Stimulated activated CD8-positive, alpha-beta memory T cell treated with anti-CD3 and anti-CD28 coated beads, Interleukin-4, amount 100 ng/mL, for 24 hours (primary cell): ENCODE data around the gene ZBTB7A.

Experiments used
- DNase-seq: peaks from one replicate; pipeline ENCODE4 v3.0.0-alpha.2; 2020; ENCODE audit warnings: low read depth

The ZBTB7A gene

DNA sequence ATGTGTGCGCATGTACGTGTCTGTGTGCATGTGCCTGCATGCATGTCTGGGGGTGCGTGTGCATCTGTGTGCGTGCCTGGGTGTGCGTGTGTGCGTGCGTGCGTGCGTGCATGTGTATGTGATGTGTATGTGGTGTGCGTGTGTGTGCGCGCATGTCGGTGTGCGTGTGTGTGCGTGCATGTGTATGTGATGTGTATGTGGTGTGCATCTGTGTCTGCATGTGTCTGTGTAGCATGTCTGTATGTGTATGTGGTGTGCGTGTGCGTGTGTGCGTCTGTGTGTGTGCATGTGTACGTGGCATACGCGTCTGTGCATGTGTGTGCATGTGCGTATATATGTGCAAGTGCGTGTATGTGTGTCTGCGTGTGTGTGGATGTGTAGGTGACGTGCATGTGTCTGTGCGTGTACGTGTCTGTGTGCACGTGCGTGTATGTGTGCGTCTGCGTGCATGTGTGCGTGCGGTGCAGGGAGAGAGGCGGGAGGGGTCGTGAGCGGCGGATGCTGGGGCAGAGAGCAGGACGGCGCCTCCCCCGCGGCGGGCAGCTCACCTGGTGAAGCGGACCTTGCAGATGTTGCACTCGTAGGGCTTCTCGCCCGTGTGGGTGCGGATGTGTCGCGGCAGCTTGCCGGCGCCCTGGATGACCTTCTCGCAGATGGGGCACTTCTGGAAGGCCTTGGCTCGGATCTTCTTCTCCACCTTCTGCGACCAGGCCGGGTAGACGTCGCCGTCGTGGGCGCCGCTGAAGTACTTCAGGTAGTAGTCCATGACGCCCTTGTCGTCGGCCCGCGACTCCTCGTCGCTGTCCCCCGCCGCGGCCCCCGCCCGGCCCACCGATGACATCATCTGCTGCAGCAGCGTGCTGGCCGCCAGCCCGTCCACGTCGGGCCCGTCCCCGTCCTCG is 13.0 kb downstream of the ZBTB7A start:
- no peak for DNase-seq

- DNase-seq: no peak
Measured at GRCh38 chr19:4052993-4053422, 13.7 kb downstream of the ZBTB7A start.

- no peak for DNase-seq
Measured at GRCh38 chr19:4052114-4052992, 14.3 kb downstream of the ZBTB7A start.

- DNase-seq: no peak
Measured at GRCh38 chr19:4051175-4052101, 15.3 kb downstream of the ZBTB7A start.

- DNase-seq: no peak
Measured at GRCh38 chr19:4049432-4049831, 17.3 kb downstream of the ZBTB7A start.

- DNase-seq: no peak
Measured at GRCh38 chr19:4046946-4047683, 19.6 kb downstream of the ZBTB7A start.

DNA sequence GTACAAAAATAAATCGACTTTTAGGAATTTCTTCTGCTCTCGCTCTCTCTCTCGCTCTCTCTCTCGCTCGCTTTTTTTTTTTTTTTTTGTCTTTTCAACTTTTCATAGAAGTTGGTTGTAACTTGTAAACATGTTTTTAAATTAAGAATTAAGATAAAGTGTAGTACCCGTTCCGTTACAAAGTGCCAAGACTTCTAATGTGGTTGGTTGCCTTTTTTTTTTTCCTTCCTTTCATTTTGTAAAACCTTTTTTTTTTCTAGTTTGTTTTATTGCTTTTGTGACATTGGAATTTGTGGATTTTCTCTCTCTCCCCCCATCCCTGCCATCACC is 20.4 kb downstream of the ZBTB7A start:
- no peak for DNase-seq

DNA sequence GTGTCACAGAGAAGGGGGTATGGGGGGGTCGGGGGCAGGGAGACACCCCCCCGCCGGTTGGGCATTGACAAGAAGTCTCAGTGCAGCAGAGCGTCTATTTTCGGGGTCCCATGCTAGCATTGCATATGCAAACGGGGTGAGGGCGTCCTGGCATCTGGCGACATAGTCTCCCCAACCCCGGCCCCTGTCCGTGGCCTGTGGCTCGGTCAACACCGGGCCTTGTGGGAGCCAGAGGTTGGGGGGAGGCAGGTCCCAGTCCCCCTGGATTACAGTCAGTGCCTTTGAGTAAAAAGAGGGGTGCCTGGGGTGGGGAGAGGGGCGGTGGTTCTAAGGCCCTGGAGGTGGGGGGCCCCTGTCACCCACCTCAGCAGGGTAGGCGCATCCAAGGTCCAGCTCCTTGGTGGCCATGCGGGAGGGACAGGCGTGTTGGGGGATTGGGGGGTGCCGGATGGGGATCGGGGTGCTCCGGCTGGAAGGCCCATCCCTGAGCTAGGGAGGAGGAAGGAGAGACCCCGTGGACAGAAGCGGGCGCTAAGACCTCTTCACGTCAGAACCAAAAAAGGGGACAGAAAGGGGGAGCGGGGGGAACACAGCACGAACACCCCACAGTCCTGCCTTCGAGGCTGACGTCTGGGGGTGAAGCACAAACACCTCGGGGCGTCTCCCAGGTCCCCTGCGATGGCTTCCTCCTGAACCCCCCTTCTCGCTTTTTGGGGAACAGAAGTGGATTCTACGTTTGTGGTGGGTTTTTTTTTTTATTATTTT is 20.9 kb downstream of the ZBTB7A start:
- DNase-seq: no peak

- no peak for DNase-seq
Measured at GRCh38 chr19:4044990-4045465, 21.7 kb downstream of the ZBTB7A start.

- no peak for DNase-seq
Measured at GRCh38 chr19:4043966-4044715, 22.6 kb downstream of the ZBTB7A start.

DNA sequence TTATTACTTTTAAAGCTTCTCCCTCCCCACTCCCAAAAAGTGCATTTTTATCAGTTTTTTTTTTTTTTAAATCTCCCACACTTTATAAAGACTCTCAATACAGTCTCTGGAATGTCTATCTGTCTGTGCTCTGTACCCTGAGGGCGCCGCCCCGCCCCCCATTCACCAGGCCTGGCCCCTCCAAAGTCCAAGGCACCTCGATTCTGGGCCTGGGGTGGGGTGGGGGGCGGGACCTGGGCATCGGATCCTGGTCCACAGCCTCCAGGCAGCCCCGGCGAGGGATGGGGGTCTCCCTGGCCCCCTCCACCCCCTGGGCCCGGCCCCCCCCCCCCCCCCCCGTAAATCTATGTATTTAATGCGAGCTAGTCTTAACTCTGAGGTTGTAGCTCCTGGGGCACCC is 23.3 kb downstream of the ZBTB7A start:
- no peak for DNase-seq

DNA sequence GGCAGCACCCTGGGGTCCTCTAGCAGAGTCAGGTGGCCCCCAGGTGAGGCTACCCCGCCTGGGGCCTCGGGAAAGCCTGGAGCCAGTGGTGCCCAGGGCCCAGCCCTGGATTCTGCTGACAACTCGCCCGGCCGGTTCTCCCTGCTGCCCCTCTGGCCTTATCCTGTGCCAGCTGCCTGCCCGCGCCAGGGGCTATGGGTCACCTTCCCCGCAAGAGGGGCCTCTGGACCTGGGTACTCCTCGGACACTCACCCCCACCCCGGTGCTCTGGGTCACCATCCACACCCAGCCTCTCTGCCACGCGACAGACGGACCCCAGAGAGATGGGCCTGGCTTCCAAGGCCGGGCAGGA is 24.0 kb downstream of the ZBTB7A start:
- DNase-seq: no peak

DNA sequence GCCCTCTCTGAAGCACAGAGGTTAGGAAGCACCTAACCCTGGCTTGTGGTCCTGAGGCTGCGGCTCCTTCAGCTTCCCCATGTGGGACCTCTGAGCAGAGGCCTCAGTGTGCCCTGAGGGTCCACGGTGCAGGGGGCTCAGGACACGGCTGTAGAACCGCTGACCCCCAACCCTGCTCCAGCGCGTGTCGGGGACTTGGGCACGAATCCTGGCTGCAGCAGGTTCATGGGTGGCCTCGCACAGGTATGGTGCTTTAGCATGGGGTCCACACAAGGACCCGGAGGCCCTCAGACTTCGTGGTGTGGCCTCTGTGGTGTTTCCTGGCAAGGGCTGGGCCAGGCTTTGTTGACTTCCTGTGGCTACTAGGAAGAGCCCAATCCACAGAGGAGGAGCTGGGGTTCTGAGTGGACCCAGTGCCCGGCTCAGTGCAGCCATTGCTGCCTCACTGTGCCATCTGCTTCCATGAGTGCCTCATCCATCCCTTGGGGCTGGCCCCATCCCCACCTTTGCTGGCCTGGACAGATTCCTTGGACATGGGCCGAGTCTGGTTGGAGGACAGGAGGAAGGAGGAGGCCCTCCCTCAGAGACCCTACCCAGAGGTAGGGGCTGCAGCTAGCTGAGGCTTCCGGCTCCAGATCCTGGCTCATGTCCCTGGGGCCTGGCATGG is 24.5 kb downstream of the ZBTB7A start:
- DNase-seq: no peak

- DNase-seq: no peak
Measured at GRCh38 chr19:4038661-4039423, 27.9 kb downstream of the ZBTB7A start.

- no peak for DNase-seq
Measured at GRCh38 chr19:4038057-4038456, 28.6 kb downstream of the ZBTB7A start.

DNA sequence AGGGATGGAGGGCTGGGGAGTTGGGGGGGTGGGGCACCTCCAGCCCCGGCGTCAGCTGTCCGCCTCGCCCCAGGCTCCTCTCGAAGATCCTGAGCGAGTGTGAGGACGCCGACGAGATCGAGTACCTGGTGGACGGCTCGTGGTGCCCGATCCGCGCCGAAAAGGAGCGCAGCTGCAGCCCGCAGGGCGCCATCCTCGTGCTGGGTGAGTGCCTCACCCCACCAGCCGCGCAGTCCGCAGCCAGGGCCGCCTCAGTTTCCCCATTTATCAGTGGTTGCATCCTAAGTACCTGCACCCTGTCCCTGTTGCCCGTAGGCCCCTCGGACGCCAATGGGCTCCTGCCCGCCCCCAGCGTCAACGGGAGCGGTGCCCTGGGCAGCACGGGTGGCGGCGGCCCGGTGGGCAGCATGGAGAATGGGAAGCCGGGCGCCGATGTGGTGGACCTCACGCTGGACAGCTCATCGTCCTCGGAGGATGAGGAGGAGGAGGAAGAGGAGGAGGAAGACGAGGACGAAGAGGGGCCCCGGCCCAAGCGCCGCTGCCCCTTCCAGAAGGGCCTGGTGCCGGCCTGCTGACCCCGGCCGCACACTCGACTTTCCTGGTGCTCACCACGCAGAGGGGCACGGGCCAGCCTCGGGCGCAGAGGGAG is 29.3 kb downstream of the ZBTB7A start:
- no peak for DNase-seq

GRCh38 chr19:4036576-4037300 is 30.0 kb downstream of the ZBTB7A start:
- DNase-seq: no peak
